KOPT-K1 (cell line): Measurements from ENCODE around the gene COX8A.

ENCODE experiments used
- H3K27ac ChIP-seq: fragments of 200-600 bp; sonication (generic); 2 replicates; pipeline ENCODE4 v1.5.1; 2016; ENCODE audit warnings: antibody characterized with exemption, mild to moderate bottlenecking, low read depth, low read length; ENCODE audit not compliant: poor library complexity, severe bottlenecking
- H3K36me3 ChIP-seq: fragments of 200-600 bp; sonication (generic); 2 replicates; pipeline ENCODE4 v1.5.1; 2017; ENCODE audit warnings: antibody characterized with exemption, mild to moderate bottlenecking, low read length, moderate library complexity; ENCODE audit not compliant: insufficient read depth
- H3K9me3 ChIP-seq: fragments of 200-600 bp; sonication (generic); 2 replicates; pipeline ENCODE4 v1.5.1; 2017; ENCODE audit warnings: antibody characterized with exemption, low read length, mild to moderate bottlenecking; ENCODE audit not compliant: insufficient read depth, poor library complexity, severe bottlenecking

COX8A gene

DNA sequence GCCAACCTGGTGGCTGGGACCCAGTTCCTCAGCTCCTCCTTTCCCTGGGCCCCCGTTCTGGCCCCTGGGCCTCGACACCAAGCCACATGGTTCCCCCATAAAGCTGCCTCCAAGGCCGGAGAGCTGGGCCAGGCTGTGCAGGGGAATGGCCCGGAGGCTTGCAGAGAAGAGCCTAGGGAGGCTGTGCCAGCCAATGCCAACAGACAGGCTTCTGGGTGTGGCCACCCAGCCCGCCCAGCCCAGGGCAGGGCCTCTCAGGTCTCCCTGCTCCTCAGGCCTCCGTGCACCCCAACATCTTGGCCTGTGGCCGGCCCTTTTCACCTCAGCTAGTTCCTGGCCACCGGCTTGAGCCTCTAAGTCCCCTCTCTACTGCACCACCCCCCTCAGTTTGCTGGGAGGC lies 43.9 kb downstream of the COX8A start:
- Histone ChIP-seq H3K36me3 (no peaks in the 10 kb centered on the region), H3K27ac (no peak overlapping the region), H3K9me3 (no peaks in the 10 kb centered on the region)

- Histone ChIP-seq H3K36me3 (no peaks in the 10 kb centered on the region), H3K27ac (no peak overlapping the region), H3K9me3 (no peaks in the 10 kb centered on the region)
Observed at GRCh38 chr11:64019106-64020037, 45.0 kb downstream of the COX8A start.

DNA sequence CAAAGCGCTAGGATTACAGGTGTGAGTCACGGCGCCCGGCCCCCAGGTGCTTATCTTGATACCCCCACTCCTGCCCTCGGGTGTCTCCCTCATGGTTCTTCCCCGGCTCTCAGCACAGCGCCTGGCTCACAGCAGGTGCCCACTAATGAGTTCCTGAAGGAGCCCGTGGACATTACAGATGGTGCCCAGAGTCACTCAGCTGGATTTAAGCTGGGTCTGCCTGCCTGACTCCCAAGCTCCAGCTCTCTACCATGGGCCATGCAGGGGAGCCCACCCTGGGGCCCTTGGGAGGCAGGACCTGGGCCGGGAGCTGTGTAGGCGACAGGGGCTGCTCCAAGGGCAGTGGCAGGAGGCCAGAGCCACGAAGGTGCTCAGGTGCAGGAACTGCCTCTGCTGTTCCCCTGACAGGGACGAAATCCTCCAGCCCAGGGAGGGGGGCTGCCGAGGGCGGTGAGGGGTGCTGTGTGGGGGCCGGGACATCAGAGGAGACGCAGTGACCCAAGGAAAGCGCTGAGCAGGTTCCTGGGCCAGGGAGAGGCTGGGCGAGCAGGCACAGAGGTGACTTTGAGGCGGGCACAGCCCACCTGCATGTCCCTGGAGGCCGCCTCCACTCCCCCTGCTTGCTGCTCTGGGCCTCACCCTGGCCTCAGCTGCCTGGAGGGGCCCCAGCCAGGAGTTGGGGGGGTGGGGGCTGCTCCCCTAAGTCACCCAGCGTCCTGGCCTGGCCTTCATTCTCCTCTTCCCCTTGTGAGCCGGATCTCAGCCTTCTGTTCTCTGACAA lies 46.7 kb downstream of the COX8A start:
- Histone ChIP-seq H3K27ac (no peak overlapping the region), H3K9me3 (no peaks in the 10 kb centered on the region), H3K36me3 (no peaks in the 10 kb centered on the region)

- no peaks in the 10 kb centered on the region for H3K9me3 ChIP-seq
- H3K27ac ChIP-seq, result no peak overlapping the region
- no peaks in the 10 kb centered on the region for H3K36me3 ChIP-seq
Observed at GRCh38 chr11:64021757-64022093, 47.3 kb downstream of the COX8A start.

- Histone ChIP-seq H3K27ac (no peak overlapping the region), H3K36me3 (no peaks in the 10 kb centered on the region), H3K9me3 (no peaks in the 10 kb centered on the region)
Observed at GRCh38 chr11:64022125-64022784, 47.8 kb downstream of the COX8A start.

DNA sequence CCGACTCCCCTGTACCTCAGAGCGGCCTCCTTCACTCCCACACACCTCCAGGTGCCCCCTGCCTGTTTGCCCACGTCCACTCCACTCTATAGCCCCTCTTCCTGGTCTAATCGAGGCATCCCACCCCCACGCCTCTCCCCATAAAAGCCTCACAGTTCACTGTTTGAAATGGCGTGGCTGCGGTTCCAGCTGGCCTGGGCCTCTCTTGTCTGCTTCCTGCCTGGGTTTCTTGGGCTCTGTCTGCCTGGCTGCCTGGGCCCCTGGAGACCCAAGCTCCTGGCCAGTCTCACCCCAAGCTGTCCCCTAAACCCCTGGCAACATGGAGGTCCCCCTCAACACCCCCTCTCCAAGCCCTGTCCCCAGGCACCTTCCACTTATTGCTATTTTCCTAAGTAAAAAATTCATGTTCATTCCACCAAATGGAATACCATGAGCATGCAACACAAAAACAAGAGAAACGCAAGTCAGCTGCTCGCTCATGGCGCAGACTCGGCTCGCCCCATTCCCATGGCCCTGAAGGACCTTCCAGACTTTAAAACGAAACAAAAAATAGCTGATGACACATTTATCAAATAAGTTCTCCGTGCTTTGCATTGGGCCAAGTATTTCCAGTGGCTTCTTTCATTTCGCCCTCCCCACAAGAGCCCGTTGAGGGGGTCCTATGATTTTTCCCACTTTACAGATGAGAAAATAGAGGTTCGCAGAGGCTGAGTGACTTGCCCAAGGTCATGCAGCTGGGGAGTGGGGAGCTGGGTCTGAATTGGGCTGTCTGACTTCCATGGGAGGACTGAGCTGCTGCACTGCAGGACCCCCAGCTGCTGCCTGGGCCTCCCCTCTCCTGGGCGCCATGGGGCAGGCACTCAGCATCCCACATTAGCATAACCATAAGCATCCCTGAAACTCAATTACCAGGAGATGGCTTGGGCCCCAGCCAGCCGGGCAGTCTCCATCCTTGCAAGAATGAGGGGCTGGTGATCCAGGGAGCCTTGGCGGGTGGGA lies 49.6 kb downstream of the COX8A start:
- Histone ChIP-seq H3K36me3 (no peaks in the 10 kb centered on the region), H3K27ac (no peak overlapping the region), H3K9me3 (no peaks in the 10 kb centered on the region)

DNA sequence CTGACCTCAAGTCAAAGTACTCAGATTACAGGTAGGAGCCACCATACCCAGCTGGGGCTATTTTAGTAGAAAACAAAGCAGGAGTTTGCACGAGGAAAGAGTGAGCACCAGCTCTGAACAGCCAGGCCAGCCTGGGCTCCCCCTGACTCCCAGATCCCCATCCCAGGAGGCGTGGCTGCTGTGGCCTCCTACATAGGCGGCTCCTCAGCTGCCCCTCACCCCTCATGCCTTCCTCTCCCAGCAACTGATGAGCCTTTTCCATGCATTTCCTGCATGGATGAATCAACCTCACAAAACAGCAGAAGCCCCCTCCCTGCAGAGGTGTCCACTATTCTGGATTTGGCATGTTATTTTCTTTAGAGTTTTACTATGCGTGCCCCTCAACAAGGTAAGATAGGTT lies 50.8 kb downstream of the COX8A start:
- no peaks in the 10 kb centered on the region for H3K36me3 ChIP-seq
- H3K9me3 ChIP-seq, result no peaks in the 10 kb centered on the region
- H3K27ac ChIP-seq, result no peak overlapping the region
